GM12864 (cell line): Measurements from ENCODE around the gene CTNNA3.
"Not testable (repeated sequence)": the region's sequence is repeated elsewhere in the genome, so short reads cannot be mapped to it uniquely, and the experiment has no call there.

Source experiments
- DNase-seq: peaks from one replicate; pipeline ENCODE4 v3.0.0-alpha.2; 2011; ENCODE audit warnings: low read depth
- H3K4me3 ChIP-seq: 2 replicates; pipeline ENCODE4 v1.5.1; 2011; ENCODE audit warnings: mild to moderate bottlenecking, low read depth, low read length, control low read depth
- CTCF ChIP-seq: IDR thresholded peaks from 2 replicates; pipeline ENCODE4 v1.5.1; 2011; ENCODE audit warnings: low read depth, mild to moderate bottlenecking, moderate library complexity, low read length, control low read depth, inconsistent platforms; ENCODE audit errors: missing control alignments

CTNNA3 gene

DNA sequence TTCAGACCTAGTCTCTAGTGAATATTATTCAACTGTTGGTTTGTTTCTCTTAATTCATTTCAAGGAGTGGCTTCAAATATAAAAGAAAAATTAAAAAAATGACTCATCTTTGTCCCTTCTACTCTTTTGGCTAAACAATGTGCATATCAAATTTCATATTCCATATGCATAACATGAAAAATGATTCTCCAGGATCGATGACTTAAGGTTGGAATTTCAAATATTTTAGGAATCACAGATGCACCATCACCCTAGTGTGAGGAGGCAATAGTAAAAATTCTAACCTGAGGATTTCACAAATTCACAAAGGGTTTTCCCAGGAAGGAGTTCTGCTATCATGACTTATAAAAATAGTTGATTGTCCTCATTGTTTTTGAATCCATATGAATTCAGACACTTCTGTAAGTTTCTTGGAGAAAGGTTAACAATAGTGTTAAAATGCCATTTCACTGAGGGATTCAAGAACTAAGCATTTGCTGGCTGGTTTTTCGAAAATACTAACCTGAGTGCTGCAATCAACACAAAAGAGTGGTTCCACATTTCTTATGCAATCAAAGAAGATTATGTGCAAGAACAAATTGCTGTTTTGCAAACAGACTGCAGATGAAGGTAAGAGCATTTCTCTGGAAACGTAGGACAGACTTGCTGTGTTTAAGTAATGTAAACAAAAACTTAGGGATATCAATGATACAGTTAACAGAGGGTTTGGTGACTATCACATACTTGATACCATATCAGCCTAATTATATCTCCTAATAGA, 1317.7 kb downstream of the CTNNA3 start:
- no peak overlapping the region for H3K4me3 ChIP-seq
- DNase-seq, result no peak
- TF ChIP-seq CTCF, result no peak

- no peak for TF ChIP-seq CTCF
- DNase-seq, result no peak
- H3K4me3 ChIP-seq, result no peak overlapping the region
These were observed 1327.8 kb downstream of the CTNNA3 start for GRCh38 chr10:66368146-66368545.

- H3K4me3 ChIP-seq, result no peak overlapping the region
- no peak for TF ChIP-seq CTCF
- DNase-seq, result no peak
These were observed 1329.8 kb downstream of the CTNNA3 start for GRCh38 chr10:66366163-66366562.

DNA sequence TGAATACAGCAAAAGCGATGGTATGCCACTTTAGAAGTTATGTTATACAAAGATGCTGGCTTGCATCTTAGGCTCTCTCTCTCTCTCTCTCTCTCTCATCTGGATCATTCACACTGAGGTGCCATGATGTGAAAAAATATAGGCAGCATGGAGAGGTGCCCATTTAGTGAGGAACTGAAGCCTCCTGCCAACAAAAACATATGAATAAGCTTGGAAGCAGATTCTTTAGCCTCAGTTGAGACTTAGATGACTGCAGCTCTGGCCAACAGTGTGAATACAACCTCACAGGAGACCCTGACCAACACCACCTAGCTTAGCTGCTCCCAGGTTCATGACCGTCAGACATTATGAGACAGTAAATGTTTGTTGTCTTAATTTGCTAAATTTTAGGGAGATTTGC, 1330.3 kb downstream of the CTNNA3 start:
- no peak for TF ChIP-seq CTCF
- no peak for DNase-seq
- H3K4me3 ChIP-seq, result no peak overlapping the region

GRCh38 chr10:66362522-66362921, 1333.5 kb downstream of the CTNNA3 start:
- H3K4me3 ChIP-seq, result no peak overlapping the region
- no peak for DNase-seq
- TF ChIP-seq CTCF, result no peak

DNA sequence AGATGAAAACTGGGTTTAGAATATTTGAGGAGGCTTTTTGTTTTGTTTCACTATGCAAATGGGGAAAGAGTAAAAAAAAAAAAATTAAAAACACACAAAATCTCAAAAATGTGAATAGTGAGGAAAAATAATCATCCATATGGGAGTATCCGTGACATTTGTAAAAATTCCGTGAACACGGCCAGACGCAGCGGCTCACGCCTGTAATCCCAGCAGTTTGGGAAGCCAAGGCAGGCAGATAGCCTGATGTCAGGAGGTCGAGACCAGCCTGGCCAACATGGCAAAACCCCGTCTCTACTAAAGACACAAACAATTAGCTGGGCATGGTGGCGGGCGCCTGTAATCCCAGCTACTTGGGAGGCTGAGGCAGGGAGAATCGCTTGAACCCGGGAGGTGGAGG, 1342.2 kb downstream of the CTNNA3 start:
- not testable (repeated sequence) for H3K4me3 ChIP-seq, DNase-seq

DNA sequence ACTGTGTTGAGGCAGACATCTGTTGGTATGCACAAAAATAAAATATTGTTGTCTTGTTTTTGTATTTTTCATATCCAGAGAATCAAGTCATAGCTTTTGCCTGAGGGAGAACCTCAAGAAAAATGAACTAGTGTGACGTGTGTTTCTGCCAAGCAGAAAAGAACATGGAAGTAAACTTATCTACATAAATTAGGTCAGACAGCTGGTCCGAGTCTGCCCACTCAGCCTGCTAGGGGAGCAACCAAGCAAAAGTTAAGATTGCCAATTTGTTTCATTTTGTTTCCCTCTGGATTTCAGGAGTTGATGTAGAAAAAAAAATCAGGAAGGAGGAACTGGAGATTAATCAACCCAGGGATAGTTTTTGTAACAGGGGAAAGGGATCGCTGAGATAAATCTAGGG, 1342.6 kb downstream of the CTNNA3 start:
- DNase-seq, result no peak
- TF ChIP-seq CTCF, result no peak
- no peak overlapping the region for H3K4me3 ChIP-seq
